GM21360 (cell line): ENCODE results near the gene RNASE3.
A peak's percentile ranks its signal among the peaks of the same experiment; 100 is the strongest.
"Not testable (repeated sequence)": the region's sequence is repeated elsewhere in the genome, so short reads cannot be mapped to it uniquely, and the experiment has no call there.

Experiments used
- ATAC-seq: cut with Tn5 transposase; IDR thresholded peaks from one replicate; pipeline ENCODE4 v1.9.1; 2021; ENCODE audit warnings: mild to moderate bottlenecking, moderate library complexity; ENCODE audit not compliant: unreplicated experiment

RNASE3 gene

DNA sequence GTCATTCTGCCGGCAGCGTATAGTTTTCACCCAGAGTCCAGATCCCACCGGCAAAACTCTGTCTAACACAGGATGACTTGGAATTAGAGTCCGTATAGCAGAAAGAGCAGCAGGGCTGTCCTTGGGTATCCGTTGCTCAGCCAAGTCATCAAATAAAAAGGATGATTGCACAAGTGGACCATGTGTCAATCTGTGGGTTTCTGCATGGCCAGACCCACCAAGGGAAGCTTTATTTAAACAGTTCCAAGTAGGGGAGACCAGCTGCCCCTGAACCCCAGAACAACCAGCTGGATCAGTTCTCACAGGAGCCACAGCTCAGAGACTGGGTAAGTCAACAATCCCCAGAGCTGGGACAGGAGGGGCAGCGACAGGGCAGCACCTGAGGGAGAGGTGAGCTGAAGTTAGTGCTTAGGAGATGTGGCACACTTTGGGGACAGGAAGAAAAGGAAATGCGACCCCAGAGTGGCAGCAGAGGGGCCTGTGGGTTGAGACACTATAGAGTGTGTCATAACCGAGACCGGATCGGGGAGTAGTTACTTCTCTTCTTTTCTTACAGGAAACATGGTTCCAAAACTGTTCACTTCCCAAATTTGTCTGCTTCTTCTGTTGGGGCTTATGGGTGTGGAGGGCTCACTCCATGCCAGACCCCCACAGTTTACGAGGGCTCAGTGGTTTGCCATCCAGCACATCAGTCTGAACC, at the start of gene RNASE3:
RNASE3 (plus strand) TSS at position 260 of the 700 bp plus-strand sequence; CDS start at position 562, 302 bp downstream.
- ATAC-seq = not testable (repeated sequence)

DNA sequence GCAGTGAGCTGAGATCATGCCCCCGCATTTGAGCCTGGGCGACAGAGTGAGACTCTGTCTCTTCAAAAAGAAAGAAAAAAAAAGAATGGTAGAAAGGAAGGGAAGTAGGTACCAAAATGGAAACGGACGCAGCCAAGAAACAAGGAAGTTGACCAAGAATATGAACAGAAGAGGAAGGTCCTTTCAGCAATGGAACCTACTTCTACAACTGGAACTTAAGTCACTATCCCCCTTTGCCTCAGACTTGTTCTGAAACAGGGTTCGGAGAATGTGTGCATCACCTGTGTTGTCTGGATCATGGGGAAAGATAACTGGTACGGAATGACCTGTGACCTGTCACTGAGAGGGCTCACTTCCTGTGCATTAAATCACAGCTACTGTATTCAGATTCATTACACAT, 44.6 kb upstream of the RNASE3 start:
- no peak for ATAC-seq

DNA sequence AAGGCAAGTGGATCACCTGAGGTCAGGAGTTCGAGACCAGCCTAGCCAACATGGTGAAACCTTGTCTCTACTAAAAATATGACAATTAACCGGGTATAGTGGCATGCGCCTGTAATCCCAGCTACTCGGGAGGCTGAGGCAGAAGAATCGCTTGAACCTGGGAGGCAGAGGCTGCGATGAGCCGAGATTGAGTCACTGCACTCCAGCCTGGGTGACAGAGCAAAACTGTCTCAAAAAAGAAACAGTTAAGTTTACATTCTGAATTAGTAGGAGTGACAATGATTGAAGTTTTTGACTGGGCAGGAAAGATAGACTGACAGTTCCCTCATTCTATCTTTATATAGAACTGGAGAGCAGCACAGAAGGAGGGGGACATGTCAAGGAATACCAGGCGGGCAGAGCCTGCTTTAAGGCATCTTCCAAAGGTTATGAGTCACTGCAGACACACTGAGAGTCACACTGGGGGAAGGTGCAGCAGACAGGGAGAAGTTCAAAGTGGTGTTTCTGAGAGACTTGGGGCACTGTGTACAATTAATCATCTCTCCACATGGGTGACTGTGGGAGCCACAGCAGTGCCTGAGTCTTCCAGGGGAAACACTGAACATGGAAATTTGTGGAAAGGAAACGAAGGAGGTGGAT, 42.8 kb upstream of the RNASE3 start:
- ATAC-seq = no peak

DNA sequence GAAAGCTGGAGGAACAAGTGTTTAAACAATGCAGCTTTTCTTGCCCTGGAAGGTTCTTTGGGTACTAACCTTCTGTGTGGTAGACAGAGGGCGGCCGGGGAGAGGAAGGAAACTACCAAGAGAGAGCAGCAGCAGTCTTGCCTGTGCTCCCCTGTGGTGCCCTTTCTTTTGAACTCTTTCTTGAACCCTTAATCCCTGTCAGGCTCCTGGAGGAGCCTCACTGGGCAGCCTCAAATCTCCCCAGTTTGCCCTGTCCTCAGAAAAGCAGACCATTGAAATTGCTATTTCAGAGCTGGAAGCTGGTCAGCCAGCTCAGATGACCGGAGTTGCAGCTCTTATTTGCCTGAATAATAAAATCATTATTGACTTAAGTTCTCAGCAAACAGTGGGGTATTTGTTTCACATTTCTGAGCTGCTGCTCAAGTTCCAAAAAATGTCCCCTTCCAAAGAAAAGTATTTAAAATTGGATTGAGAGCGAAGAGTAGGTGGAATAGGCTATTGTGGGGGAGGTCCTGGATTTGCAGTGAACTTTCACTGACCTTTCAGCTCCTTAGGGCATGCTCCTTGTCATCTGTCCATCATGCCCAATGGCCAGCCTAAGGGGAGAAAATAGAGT, 42.1 kb upstream of the RNASE3 start:
- no peak for ATAC-seq

DNA sequence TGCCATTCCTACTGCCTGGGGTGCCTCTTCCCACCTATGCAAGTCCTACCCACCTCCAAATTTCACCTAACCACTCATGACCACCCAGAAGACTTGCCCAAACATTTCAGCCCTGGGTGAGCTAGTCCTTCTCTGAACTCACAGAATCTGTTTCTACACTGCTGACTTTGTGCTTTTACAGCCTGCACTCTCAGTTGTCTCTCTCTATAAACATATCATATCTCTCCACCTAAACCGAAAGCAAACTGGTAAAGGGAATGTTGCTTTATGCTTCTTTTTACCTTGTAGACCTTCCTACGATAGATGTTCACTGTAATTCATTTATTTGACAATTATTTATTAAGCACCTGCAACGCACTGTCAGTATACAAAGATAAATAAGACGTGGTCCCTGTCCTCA, 38.1 kb upstream of the RNASE3 start:
- ATAC-seq = no peak

DNA sequence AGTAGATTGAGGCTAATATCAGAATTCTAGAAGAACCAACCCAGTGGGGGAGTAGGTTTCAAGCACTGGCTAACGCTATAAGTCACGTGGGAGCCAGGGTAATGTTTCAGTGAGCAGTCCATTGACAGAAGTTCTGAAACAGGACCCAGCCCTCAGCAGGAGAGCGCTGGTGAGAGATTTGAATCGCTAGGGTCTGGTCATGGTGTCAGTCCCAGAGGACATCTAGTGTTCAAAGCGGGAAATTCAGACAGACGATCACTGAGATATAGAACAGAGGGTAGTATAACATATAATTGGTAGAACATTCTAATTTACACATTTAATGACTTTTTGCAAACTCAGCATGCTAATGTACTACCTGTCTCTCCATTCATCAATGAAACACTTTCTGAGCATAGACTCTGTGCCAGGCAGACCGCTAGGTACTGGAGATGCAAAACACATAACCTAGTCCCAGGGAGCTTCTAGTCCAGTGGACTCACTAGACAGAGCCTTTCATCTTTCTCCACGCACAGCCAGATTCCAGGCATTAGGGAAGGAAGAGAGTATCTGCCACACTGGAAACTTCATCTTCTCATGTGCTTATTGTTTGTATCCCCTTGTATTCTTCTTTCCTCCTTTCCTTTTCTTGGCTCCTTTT, 35.4 kb upstream of the RNASE3 start:
- peak; percentile 93 for ATAC-seq

DNA sequence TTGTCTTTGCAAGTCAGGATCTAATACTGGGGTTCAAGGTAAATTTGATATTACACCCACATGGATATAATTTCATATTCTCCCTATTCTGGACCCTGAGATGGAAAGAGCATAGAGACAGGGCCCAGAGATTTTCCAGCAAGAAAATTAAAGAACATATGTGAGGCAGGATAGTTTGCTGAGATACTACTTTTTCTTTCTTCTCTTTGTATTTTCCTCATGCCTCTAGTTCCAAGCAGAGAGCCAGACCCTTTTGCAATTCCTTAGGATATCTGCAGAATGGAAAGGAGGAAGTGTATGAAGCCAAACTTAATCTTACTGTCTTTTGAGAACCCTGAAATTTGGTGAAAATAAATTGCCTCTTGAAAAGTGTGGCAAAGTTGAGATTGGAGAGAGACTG, 34.0 kb upstream of the RNASE3 start:
- no peak for ATAC-seq

DNA sequence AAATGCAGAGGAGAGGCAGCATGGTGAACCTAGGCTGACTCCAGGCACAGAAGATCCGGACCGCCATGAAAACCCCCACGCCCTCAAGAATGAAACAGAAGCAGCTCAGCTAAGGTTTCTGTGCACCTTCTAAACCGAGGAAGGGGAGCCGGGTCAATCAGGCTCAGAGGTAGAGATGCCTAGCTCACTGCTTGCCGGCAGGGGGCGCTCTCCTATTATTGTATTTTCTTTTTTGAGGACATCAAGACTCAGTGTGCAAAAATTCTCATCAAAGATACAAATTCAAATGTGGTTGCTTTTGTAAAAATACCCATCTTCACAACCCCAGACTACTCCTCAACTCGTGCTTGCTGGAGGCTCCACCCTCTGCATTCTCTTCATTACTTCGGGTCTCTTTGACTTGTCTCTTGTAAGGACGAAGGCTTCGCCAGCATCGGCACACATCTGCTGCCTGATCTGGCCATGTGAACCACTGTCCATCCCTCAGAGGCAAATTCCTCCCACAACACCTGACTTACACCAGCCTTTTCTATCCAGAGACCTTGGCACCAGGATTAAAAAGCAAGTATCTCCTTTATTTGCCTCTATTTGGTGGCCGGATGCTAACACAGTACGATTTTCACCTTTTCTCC, 33.4 kb upstream of the RNASE3 start:
- peak; percentile 46 for ATAC-seq

DNA sequence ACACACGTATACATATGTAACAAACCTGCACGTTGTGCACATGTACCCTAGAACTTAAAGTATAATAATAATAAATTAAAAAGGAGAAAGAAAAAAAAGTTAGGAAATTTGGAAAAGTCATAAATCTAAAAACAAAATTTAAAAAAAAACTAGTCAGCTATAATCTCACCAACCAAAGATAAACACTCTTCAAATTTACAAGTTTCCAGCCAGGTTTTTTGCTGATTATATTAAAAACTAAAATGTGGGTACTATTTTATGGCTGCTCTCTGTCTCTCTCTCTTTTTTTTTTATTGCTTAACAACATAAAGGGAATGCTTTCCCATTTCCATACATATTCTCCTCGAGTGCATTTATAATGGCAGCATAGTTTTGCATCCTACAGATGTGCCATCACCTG, 25.0 kb upstream of the RNASE3 start:
- ATAC-seq = no peak

DNA sequence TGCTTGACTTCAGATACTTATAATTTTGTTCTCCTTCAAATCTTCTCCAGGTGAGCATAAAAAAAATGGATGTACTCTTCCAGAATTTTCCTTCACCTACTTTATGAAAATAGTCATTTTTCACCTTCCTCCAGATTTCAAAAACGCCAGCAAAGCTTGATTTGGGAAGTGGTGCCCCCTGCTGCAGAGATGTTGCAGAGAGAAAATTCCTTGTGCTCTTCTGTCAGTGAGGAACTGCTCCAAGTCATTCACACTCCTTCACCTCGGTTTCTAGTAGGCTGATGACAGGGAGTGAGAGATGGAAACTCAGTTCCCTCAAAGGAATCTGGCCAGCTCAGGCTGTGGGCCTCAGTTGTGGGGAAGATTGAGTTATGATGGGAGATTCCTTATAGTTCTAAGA, 24.2 kb upstream of the RNASE3 start:
- ATAC-seq = no peak

DNA sequence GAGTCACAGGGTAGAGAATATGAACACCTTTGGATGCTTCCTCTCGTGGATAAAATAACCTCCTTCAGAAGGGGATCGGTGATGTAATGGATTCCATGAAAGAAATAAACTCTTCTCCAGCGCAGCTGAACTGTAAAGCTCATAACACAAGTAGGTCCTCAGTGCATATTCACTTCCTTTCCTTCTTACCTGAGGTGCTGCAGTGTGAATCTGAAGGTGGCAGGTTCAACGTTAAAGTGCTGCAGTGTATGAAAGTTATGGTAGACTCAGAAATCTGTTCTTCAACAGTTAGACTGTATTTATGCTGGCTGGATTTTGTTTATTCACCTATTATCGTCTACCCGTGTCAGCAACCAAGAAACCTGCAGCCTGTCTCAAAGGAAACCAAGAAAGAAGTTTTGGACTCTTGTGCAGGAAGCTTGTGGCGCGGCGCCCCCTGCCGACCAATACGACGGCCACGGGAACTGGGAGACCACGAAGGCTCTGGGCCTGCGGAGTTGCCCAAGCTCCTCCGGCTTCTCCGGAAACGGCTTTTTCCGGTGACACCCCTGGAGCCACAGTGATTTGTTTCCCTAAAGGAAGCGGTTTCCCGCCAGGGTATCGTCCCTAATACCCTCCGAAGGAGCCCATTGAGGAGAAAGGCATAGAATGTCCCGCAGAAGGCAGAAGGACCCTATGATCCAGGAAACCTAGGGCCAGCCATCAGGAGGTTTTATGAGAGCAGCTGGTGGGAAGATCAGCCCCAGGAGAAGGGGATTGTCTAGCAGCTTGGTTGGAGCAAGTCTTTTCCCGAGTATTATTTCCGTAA, 17.6 kb upstream of the RNASE3 start:
- no peak for ATAC-seq

DNA sequence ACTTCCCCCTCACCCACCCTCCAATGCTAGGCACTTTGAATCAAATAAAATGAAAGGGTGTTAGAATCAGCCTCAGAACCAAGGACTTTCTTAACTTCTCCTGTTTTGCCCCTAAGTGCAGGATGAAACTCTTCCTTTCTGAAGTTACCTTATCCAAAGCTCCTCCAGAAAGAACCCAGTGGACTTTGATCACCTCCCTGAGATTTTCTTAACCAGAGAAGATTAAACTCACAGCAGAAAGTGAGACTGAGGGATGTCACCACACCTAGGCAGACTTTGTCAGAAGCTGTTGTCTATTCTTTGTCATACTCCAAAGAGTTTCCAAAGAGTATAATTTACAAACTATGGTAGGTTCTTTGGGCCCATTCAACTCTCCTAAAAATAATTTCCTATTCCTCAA, 14.2 kb upstream of the RNASE3 start:
- no peak for ATAC-seq

DNA sequence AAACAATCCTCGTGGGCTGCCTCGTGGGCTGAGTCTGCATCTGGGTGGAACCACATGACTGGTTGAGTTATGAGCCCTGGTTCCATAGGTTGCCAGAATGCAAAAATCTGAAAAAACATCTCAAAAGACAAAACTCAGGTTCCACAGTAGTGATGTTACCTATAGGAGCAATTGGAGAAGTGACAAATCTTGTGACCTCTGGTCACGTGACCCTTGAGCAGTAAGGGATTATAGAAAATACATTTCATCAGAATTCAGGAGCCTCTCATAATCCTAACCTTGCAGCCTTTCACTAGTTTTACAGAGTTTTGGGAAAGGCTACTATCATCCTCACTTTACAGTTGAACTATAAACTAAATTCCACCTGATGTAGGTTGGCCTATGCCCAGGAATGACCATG, 12.5 kb upstream of the RNASE3 start:
- no peak for ATAC-seq

DNA sequence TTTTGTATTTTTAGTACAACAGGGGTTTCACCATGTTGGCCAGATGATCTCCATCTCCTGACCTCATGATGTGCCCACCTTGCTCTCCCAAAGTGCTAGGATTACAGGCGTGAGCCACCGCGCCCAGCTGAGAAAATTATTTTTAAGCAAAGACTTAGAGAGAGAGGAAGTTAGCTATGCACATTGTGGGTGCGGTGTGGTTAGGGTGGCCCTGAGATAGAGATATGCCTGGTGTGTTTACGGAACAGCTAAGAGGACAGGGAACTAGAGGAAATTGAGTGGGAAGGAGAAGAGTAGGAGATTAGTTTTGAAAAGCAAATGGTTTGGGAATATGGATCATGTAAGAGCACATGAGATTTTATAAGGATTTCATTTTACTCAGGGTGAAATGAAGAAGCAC, 10.0 kb upstream of the RNASE3 start:
- ATAC-seq = not testable (repeated sequence)

DNA sequence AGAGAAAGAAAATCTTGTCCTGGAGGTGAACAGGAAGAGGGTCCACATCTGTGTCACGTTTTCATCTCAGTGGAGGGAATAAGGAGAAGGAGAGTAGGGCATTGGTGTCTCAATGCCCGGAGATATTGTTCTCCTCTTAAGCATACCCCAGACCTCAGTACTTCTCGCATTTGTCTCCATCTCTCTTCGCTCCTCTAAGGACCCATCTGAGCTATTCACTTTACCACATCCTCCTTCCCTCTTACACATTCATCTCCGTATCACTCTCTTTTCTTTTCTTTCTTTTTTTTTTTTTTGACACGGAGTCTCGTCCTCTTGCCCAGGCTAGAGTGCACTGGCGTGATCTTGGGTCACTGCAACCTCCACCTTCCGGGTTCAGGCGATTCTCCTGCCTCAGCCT, 8.4 kb upstream of the RNASE3 start:
- ATAC-seq = not testable (repeated sequence)

DNA sequence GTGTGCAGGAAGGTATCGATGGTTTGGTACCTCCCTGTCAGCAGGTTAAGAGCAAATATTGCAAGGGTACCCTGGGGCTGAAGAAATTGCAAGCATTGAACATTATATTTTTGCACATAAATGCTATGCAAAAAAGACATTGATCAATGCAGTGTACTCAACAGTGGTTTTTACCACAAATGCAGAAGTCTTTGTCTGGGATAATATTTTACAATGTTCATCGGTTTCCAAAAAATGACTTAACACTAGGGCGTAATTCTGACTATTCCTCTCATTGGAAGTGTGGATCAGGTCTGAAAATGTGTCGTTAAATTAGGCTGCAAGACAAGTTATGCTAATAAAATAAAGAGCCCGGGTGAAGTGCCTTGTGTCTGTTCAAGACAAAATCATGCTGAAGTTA, 2.8 kb upstream of the RNASE3 start:
- ATAC-seq = not testable (repeated sequence)

DNA sequence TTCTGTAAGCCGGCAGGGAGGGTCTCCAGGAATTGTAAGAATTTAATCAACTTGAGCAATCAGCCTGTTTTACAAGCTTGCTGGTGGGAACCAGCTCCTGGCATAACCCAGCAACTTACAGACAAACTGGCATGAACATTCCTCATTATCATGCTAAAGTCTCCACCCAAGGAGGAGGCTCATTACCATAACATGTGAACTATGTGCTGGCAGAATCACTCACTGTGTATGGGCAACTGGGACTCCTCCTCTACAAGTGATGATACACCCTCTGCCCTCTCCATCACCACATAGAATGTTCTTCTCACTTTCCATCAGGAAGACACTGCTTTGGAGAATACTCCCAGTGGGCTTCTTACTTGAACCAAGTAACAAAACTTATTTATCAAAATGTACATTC, 4.1 kb downstream of the RNASE3 start:
- ATAC-seq = not testable (repeated sequence)

DNA sequence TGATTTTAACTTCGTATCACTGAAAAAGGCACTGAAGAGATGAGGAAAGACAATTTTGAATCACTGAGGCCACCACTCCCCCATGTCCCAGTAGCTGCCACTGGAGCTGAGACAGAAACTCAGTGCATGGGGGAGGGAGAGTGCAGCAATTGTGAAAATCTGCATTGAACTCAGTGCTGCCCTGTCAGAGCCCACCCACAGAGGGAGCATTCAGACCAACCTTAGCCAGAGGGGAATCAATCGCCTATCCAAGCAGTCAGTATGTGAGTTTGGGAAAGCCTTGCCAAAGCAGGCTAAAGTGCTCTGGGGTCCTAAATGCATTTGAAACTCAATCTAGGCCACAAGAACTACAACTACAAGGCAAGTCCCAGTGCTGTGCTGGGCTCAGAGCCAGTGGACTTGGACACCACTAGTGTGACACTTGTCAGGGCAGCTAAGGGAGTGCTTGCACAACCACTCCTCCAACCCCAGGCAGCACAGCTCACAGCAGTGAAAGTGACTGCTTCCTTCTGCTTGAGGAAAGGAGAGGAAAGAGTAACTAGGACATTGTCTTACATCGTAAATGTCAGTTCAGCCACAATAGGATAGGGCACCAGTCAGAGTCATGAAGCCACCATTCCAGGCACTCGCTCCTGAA, 13.3 kb downstream of the RNASE3 start:
- ATAC-seq = no peak

DNA sequence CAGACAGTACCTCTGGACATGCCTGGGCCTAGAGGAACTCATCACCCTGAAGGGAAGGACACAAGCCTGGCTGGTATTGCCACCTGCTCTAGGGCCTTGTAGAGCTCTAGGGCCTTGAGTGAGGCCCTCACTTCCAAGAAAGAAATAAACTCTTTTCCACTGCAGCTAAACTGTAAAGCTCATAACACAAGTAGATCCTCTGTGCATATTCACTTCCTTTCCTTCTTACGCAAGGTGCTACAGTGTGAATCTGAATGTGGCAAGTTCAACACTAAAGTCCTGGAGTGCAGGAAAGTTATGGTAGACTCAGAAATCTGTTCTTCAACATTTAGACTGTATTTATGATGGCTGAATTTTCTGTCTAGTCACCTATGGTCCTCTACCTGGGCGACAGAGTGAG, 14.5 kb downstream of the RNASE3 start:
- ATAC-seq = no peak

DNA sequence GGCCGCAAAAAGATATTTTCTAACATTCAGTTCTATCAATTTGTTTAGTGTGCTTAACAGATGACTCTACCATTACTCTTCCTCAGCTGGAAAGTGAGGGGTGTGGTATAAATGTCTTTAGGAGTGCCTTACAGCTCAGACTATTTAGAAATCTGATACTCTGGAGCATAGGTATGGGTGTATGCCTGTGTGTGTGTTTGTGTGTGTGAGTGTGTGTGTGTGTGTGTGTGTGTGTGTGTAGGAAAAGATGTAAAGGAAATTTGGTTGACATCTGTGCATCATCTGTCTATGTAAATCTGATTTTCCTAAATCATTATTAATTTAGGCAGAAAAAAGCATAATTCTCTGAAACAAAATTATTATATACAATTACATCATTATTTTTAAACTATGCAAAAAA, 16.0 kb downstream of the RNASE3 start:
- ATAC-seq = no peak
